ENCODE measurements around the gene SF3B2.
"Not testable (repeated sequence)": the region's sequence is repeated elsewhere in the genome, so short reads cannot be mapped to it uniquely, and the experiment has no call there.

The SF3B2 gene

DNA sequence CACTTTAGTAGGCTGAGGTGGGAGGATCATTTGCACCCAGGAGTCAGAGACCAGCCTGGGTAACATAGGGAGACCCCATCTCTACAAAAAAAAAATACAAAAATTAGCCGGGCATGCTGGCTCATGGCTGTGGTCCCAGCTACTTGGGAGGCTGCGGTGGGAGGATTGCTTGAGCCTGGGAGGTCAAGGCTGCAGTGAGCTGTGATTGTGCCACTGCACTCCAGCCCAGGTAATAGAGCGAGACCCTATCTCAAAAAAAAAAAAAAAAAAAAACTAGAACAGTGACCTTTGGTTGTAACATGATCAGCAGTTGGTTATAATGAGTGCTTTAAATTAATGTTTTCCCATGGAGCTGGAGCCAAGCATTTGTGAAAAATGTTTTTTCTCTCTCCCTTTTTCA, 62.8 kb downstream of the SF3B2 start:
- not testable (repeated sequence) for DNase-seq

DNA sequence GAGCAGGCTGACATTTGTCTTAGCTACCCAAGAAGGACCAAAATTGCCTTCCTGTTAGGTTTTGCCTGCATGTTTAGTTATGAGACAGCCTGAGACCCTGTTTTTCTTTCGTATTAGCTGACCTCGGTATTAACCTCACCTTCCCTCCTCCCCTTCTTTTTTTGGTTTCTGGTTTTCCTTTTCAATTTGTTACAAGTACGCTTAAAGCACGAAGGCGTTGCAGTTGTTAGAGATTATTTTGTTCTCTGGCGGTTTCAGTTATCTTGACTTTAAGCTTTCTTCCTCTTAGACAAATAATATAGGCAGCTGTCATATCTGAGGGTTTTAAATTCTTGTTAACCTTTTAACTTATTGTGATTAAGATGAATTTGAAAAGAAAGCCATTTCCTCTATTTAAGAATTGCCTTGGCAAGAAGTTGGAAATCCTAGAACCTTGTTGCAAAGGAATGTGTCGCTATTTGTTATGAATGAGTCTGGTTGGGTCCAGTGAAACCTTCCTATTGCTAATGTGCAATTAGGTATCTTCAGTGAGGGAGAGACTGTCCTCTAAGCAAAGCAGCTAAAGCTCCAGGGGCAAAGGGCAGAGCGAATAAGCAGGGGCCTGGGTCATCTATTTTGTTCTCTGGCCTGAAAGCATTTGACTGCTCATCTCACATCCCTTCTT, 63.6 kb downstream of the SF3B2 start:
- no peak for DNase-seq

DNA sequence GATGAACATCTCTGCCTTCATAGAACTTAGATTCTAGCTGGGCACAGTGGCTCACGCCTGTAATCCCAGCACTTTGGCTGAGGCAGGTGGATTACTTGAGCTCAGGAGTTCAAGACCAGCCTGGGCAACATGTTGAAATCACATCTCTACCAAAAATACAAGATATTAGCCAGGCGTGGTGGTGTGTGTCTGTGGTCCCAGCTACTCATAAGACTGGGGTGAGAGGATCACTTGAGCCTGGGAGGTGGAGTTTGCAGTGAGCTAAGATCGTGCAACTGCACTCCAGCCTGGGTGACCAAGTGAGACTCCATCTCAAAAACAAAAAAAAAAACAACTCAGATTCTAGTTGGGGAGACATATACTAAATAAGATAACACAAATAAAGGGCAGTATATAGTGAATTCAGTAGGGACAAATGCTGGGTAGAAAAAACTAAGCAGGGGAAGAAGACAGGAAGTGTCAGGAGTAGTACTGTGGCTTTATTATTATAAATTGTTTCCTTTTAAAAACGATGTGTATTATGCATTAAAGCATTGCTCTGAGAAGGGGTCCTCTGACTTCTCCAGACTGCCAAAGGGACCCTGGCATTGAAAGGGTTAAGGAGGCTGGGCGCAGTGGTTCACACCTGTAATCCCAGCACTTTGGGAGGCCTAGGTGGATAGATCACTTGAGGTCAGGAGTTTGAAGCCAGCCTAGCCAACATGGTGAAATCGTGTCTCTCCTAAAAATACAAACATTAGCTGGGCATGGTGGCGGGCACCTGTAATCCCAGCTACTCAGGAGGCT, 64.6 kb downstream of the SF3B2 start:
- DNase-seq, result no peak

DNA sequence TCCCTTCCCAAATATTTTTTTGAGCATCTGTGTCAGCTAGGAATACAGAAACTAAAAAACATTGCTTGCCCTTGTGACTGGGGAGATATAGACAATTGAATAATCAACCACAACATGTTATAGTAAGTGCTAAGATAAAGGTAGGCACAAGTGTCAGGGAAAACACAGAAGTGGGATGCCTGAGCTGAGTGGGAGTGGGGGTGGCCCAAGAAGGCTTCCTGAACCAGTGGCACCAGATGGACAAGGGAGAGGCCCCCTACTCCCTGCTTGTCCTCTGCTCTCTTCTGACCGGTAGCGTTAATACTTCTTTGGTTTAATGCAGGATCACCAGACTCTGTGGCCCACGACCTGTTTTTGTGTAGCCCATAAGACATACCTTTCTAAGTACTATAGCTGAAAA, 66.7 kb downstream of the SF3B2 start:
- DNase-seq, result no peak

Measured in NCI-H1436 (cell line).